ENCODE results near the gene DHRS4L2.
"Not testable (repeated sequence)": the region's sequence is repeated elsewhere in the genome, so short reads cannot be mapped to it uniquely, and the experiment has no call there.

Gene DHRS4L2

GRCh38 chr14:23988607-23989363, at the start of gene DHRS4L2:
Gene DHRS4L2 (plus strand): TSS chr14:23988929. CDS start chr14:23988948, 19 bp downstream.
- DNase-seq: peak; percentile 54

- no peak for DNase-seq
These were observed 49.0 kb upstream of the DHRS4L2 start for GRCh38 chr14:23939607-23940326.

GRCh38 chr14:23941230-23941629, 47.5 kb upstream of the DHRS4L2 start:
- no peak for DNase-seq

- DNase-seq: no peak
These were observed 47.1 kb upstream of the DHRS4L2 start for GRCh38 chr14:23941669-23942068.

GRCh38 chr14:23942587-23942986, 46.1 kb upstream of the DHRS4L2 start:
- DNase-seq: no peak

GRCh38 chr14:23949069-23949468, 39.7 kb upstream of the DHRS4L2 start:
- not testable (repeated sequence) for DNase-seq

GRCh38 chr14:23950411-23951135, 38.2 kb upstream of the DHRS4L2 start:
- DNase-seq: no peak

- not testable (repeated sequence) for DNase-seq
These were observed 37.6 kb upstream of the DHRS4L2 start for GRCh38 chr14:23951136-23951466.

GRCh38 chr14:23951590-23952201, 37.0 kb upstream of the DHRS4L2 start:
- DNase-seq: no peak

GRCh38 chr14:23953116-23953463, 35.6 kb upstream of the DHRS4L2 start:
- not testable (repeated sequence) for DNase-seq

- peak; percentile 80 for DNase-seq
These were observed 35.1 kb upstream of the DHRS4L2 start, which contains the start of gene DHRS4 for GRCh38 chr14:23953464-23954278. Gene DHRS4 (plus strand): TSS chr14:23953770. CDS start chr14:23953789, 19 bp downstream.

- not testable (repeated sequence) for DNase-seq
These were observed 34.5 kb upstream of the DHRS4L2 start for GRCh38 chr14:23954279-23954614.

GRCh38 chr14:23954965-23955364, 33.8 kb upstream of the DHRS4L2 start:
- DNase-seq: not testable (repeated sequence)

- DNase-seq: not testable (repeated sequence)
These were observed 32.9 kb upstream of the DHRS4L2 start for GRCh38 chr14:23955811-23956210.

- not testable (repeated sequence) for DNase-seq
These were observed 30.7 kb upstream of the DHRS4L2 start for GRCh38 chr14:23957913-23958569.

GRCh38 chr14:23960899-23961298, 27.8 kb upstream of the DHRS4L2 start:
- not testable (repeated sequence) for DNase-seq

- not testable (repeated sequence) for DNase-seq
These were observed 27.0 kb upstream of the DHRS4L2 start for GRCh38 chr14:23961704-23962103.

- DNase-seq: not testable (repeated sequence)
These were observed 19.6 kb upstream of the DHRS4L2 start for GRCh38 chr14:23969130-23969480.

- peak; percentile 21 for DNase-seq
These were observed 19.0 kb upstream of the DHRS4L2 start for GRCh38 chr14:23969481-23970282.

- not testable (repeated sequence) for DNase-seq
These were observed 18.5 kb upstream of the DHRS4L2 start for GRCh38 chr14:23970283-23970659.

GRCh38 chr14:23973178-23973577, 15.6 kb upstream of the DHRS4L2 start:
- not testable (repeated sequence) for DNase-seq
